ENCODE results near the gene MICU1.

- TF ChIP-seq CTCF (IDR thresholded peaks at IDR 0.05) (no peak), POLR2A (IDR thresholded peaks at IDR 0.05) (no peak)
Measured at GRCh38 chr10:72539137-72539536, 86.7 kb downstream of the MICU1 start.
